ENCODE measurements around the gene LRBA. TPM values are rescaled to one million over a fixed set of nuclear protein-coding genes. Genes with fewer than 3 reads are reported as not detected.

The LRBA gene
- total RNA-seq, 1 donor from 2014 or later, result 46.2 TPM

DNA sequence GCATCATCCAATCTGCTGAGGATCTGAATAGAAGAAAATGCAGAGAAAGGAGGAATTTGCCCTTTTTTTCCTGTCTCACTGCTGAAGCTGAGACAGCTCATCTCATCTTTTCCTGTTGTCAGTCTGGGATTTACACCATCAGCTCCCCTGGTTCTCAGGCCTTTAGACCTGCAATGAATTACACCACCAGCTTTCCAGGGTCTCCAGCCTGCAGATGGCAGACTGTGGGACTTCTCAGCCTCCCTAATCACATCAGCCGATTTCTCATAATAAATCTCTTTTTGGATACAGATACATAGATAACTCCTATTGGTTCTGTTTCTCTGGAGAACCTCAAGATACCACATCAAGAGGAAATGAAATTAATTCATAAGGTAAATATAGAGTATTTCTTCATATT, 567.7 kb downstream of the LRBA start:
- Histone ChIP-seq H3K27me3 (ENCODE audit: low read depth) (no peaks in the 10 kb centered on the region), H3K27ac (no peak overlapping the region), H3K4me3 (no peak overlapping the region), H3K36me3 (no peaks in the 10 kb centered on the region), H3K4me1 (no peaks in the 10 kb centered on the region), H3K9me3 (no peaks in the 10 kb centered on the region)
- DNase-seq (no peak), ATAC-seq (no peak)
- TF ChIP-seq, protein P1, sequence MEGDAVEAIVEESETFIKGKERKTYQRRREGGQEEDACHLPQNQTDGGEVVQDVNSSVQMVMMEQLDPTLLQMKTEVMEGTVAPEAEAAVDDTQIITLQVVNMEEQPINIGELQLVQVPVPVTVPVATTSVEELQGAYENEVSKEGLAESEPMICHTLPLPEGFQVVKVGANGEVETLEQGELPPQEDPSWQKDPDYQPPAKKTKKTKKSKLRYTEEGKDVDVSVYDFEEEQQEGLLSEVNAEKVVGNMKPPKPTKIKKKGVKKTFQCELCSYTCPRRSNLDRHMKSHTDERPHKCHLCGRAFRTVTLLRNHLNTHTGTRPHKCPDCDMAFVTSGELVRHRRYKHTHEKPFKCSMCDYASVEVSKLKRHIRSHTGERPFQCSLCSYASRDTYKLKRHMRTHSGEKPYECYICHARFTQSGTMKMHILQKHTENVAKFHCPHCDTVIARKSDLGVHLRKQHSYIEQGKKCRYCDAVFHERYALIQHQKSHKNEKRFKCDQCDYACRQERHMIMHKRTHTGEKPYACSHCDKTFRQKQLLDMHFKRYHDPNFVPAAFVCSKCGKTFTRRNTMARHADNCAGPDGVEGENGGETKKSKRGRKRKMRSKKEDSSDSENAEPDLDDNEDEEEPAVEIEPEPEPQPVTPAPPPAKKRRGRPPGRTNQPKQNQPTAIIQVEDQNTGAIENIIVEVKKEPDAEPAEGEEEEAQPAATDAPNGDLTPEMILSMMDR (IDR thresholded peaks at IDR 0.05), result no peak
- intact Hi-C loops (cut with DNase I), result no loop called here

DNA sequence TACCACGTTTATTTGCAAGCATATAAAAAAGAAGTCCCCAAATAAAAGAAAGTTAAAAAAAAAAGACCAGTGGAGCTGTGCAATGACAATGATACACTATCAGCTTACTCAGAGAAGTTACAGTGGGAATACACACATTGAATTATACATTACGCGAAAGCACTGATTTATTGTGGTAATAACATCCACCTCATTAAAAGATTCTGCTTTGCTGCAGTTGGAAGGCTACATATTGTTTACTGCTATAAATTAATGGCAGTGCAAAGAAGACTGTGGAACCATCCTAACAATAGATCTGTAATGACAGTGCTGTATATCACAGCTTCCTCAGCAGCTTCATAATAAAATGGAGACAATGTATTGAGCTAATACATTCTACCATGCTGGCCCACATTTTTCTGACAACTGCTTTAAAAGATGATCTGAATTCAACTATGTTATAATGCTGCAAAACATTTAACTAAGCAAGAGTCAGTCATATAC, 575.6 kb downstream of the LRBA start:
- intact Hi-C loops (cut with DNase I), result no loop called here
- no peaks in the 10 kb centered on the region for H3K4me1 ChIP-seq
- TF ChIP-seq, protein P1 (IDR thresholded peaks at IDR 0.05), result no peak
- ATAC-seq (no peak), DNase-seq (no peak)
- no peaks in the 10 kb centered on the region for H3K27me3 ChIP-seq (ENCODE audit: low read depth)
- no peaks in the 10 kb centered on the region for H3K9me3 ChIP-seq
- no peak overlapping the region for H3K4me3 ChIP-seq
- no peak overlapping the region for H3K27ac ChIP-seq
- no peaks in the 10 kb centered on the region for H3K36me3 ChIP-seq

DNA sequence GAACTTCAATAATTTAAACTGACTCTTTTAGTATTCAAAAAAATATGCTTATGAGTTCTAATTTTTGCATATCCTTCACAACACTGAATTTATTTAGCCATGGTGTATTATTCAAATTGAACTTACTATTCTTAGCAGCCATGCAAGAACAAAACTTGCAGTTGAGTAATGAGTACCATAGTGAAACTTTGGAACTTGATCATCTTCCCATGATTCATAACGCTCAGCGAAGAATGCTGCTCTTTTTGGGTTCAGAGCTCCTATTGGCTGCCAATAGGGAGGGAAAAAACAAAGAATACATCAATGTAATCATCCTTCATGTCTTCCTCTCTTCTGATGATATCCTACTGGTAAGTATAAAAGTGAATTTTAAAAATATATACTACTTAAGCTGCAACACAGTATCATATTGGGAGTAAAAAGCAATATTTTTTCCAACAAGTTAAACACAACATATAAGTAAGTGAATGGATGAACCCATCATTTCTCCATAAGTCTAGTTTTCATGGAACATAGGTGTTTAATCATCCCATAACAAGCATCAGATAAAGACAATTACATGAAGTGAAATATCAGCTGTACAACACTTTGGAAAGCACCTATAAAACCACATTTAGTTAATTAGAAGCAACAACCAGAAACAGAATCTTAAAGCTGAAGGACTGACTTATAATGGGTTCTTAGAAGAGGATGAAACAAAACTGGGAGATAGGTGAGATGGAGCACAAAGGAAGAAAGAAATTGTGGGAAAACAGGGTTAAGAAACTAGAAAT, 578.3 kb downstream of the LRBA start:
- Histone ChIP-seq H3K4me3 (no peak overlapping the region), H3K4me1 (no peaks in the 10 kb centered on the region), H3K36me3 (no peaks in the 10 kb centered on the region), H3K27me3 (ENCODE audit: low read depth) (no peaks in the 10 kb centered on the region), H3K9me3 (no peaks in the 10 kb centered on the region), H3K27ac (no peak overlapping the region)
- no peak for DNase-seq
- intact Hi-C loops (cut with DNase I), result no loop called here
- TF ChIP-seq, protein P1 (IDR thresholded peaks at IDR 0.05), result no peak
- no peak for ATAC-seq

DNA sequence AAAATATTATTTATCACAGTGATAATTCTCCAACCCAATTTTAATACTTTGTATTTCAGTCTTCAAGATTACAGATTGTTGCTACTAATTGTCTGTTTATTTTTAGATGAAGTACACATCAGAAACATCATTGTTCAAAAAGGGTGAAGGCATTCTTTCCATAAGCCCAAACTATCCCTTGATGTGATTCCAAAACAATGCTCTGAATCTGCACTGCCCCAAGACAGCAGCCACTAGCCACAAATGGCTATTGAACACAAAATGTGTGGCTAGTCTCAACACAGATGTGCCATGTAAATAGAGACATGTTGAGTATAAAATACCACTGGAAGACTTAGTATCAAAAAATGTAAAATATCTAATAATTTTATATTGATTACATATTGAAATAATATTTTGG, 583.9 kb downstream of the LRBA start:
- ATAC-seq, result no peak
- intact Hi-C loops (cut with DNase I), result no loop called here
- Histone ChIP-seq H3K27ac (no peak overlapping the region), H3K4me1 (no peaks in the 10 kb centered on the region), H3K4me3 (no peak overlapping the region), H3K9me3 (no peaks in the 10 kb centered on the region), H3K27me3 (ENCODE audit: low read depth) (no peaks in the 10 kb centered on the region), H3K36me3 (no peaks in the 10 kb centered on the region)
- DNase-seq, result no peak
- TF ChIP-seq, protein P1 (IDR thresholded peaks at IDR 0.05), result no peak

DNA sequence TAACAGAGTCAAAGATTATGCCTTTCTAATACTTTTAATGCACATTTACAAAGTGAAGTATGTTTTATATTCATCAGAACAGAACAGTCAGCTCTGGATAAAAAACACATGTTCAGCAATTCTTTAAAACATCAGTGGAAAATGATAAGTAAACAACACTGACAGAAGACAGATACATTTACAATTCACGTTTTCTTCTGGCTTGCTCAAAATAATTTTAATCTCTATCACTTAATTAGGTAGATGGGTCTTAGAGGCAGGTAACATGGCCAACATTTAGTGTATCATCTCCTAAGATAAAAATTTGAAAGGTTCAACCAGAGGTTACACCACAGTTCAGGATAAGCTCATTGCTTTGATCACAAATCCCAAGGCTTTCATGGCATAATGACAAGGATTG, 589.9 kb downstream of the LRBA start:
- TF ChIP-seq, protein P1 (IDR thresholded peaks at IDR 0.05), result no peak
- Histone ChIP-seq H3K27me3 (ENCODE audit: low read depth) (no peaks in the 10 kb centered on the region), H3K9me3 (no peaks in the 10 kb centered on the region), H3K4me3 (no peak overlapping the region), H3K36me3 (no peaks in the 10 kb centered on the region), H3K27ac (no peak overlapping the region), H3K4me1 (no peaks in the 10 kb centered on the region)
- no peak for ATAC-seq
- no peak for DNase-seq
- intact Hi-C loops (cut with DNase I), result no loop called here

Measured in lower lobe of right lung (tissue), 2 donors.